ENCODE results near the gene NHLRC1. TPM values are rescaled to one million over a fixed set of nuclear protein-coding genes. Genes with fewer than 3 reads are reported as not detected.

The NHLRC1 gene
- total and polyA plus RNA-seq, 9 of the 15 experiments (the other 6 are each of a cell fraction or from before 2014, with no cell fraction given) = not detected

- TF ChIP-seq YY1 (IDR thresholded peaks at IDR 0.05; ENCODE audit: borderline replicate concordance in 1 of 3, control insufficient read depth in 1 of 3, extremely low read depth in 1 of 3, insufficient read depth in 3 of 3, insufficient read length in 1 of 3, insufficient replicate concordance in 2 of 3, low read depth in 1 of 3, low read length in 2 of 3) (peak; percentile 53 to 95 (median 91)), ZKSCAN3 (CRISPR knock-in tag; IDR thresholded peaks at IDR 0.05) (no peak), ZNF143 (CRISPR knock-in tag; IDR thresholded peaks at IDR 0.05) (no peak), SETDB1 (IDR thresholded peaks at IDR 0.05; ENCODE audit: low read length) (no peak), SUPT5H (IDR thresholded peaks at IDR 0.05) (peak; percentile 89), ZNF277 (CRISPR knock-in tag; IDR thresholded peaks at IDR 0.05; ENCODE audit: borderline replicate concordance) (no peak), ZNF124 (CRISPR knock-in tag; IDR thresholded peaks at IDR 0.05) (no peak), PTBP1 (IDR thresholded peaks at IDR 0.05; ENCODE audit: low read depth, low read length) (no peak), NFYB (IDR thresholded peaks at IDR 0.05; ENCODE audit: extremely low read depth, insufficient read length) (no peak), RFX7 (CRISPR knock-in tag; IDR thresholded peaks at IDR 0.05) (no peak), MNT (conservative IDR thresholded peaks at IDR 0.05) (peak in 1 of 2 experiments; percentile 54; a peak in 2 of 4 replicates), FOXO4 (CRISPR knock-in tag; IDR thresholded peaks at IDR 0.05) (no peak), KHSRP (IDR thresholded peaks at IDR 0.05) (0 out of 2 replicates have a peak, but pooled peaks have one; percentile 29), ATF6 (CRISPR knock-in tag; IDR thresholded peaks at IDR 0.05) (no peak), MAFG (tag; conservative IDR thresholded peaks at IDR 0.05) (no peak), CREB1 (IDR thresholded peaks at IDR 0.05) (peak; percentile 67), CREB1 (CRISPR knock-in tag; IDR thresholded peaks at IDR 0.05) (peak; percentile 62; the same call in 1 of the 2 replicates), RB1 (IDR thresholded peaks at IDR 0.05; ENCODE audit: low read depth) (peak; percentile 26; the same call in 1 of the 2 replicates), RNF219 (CRISPR knock-in tag; IDR thresholded peaks at IDR 0.05) (no peak)
These were observed 32.2 kb upstream of the NHLRC1 start, which contains the start of gene TPMT (continued) for GRCh38 chr6:18154507-18155149.

Data from K562 (cell line).